Measurements from ENCODE around the gene CATSPER1.

The CATSPER1 gene

GRCh38 chr11:66063900-66064299 is 37.6 kb upstream of the CATSPER1 start:
- DNase-seq (ENCODE audit: low read depth): no peak
- H3K4me3 ChIP-seq (ENCODE audit: low read length): no peak overlapping the region
- TF ChIP-seq CTCF (conservative IDR thresholded peaks at IDR 0.05; ENCODE audit: low read depth, low read length): no peak

GRCh38 chr11:66062408-66062807 is 36.1 kb upstream of the CATSPER1 start:
- TF ChIP-seq CTCF (conservative IDR thresholded peaks at IDR 0.05; ENCODE audit: low read depth, low read length): no peak
- no peak overlapping the region for H3K4me3 ChIP-seq (ENCODE audit: low read length)
- DNase-seq (ENCODE audit: low read depth): no peak

GRCh38 chr11:66061268-66061667 is 35.0 kb upstream of the CATSPER1 start:
- no peak overlapping the region for H3K4me3 ChIP-seq (ENCODE audit: low read length)
- DNase-seq (ENCODE audit: low read depth): no peak
- TF ChIP-seq CTCF (conservative IDR thresholded peaks at IDR 0.05; ENCODE audit: low read depth, low read length): no peak

- no peak for TF ChIP-seq CTCF (conservative IDR thresholded peaks at IDR 0.05; ENCODE audit: low read depth, low read length)
- H3K4me3 ChIP-seq (ENCODE audit: low read length): no peak overlapping the region
- DNase-seq (ENCODE audit: low read depth): no peak
These were observed 33.8 kb upstream of the CATSPER1 start for GRCh38 chr11:66059966-66060680.

- H3K4me3 ChIP-seq (ENCODE audit: low read length): no peak overlapping the region
- DNase-seq (ENCODE audit: low read depth): no peak
- no peak for TF ChIP-seq CTCF (conservative IDR thresholded peaks at IDR 0.05; ENCODE audit: low read depth, low read length)
These were observed 30.2 kb upstream of the CATSPER1 start for GRCh38 chr11:66056501-66056900.

- H3K4me3 ChIP-seq (ENCODE audit: low read length): no peak overlapping the region
- DNase-seq (ENCODE audit: low read depth): no peak
- TF ChIP-seq CTCF (conservative IDR thresholded peaks at IDR 0.05; ENCODE audit: low read depth, low read length): no peak
These were observed 28.7 kb upstream of the CATSPER1 start for GRCh38 chr11:66055021-66055420.

GRCh38 chr11:66052664-66052982 is 26.3 kb upstream of the CATSPER1 start:
- TF ChIP-seq CTCF (conservative IDR thresholded peaks at IDR 0.05; ENCODE audit: low read depth, low read length): no peak
- peak overlapping the region; percentile 97 for H3K4me3 ChIP-seq (ENCODE audit: low read length)
- no peak for DNase-seq (ENCODE audit: low read depth)
